ENCODE measurements around the gene CRABP2. TPM values are rescaled to one million over a fixed set of nuclear protein-coding genes. Genes with fewer than 3 reads are reported as not detected.
A peak's percentile ranks its signal among the peaks of the same experiment; 100 is the strongest.

CRABP2 gene
- total and polyA plus RNA-seq, 2 of the 13 experiments (the other 11 are each of a cell fraction or from before 2014, with no cell fraction given) = 0.40 to 0.60 TPM

- POLR2A ChIA-PET = interaction anchor here (1.0 to 2.5 kb wide), 8 partner anchors 13 to 170 kb away, joined by 3 to 22 read pairs (median 8); partner anchors contain the start of genes ISG20L2, METTL25B, NES and NTRK1
- in situ Hi-C loops (cut with HindIII; ENCODE audit: extremely low pct_ligation_motif_present, low pct_unique_long_range_greater_than_20kb) (loop anchor here (5.0 to 10.0 kb wide), 3 partner anchors 37 to 235 kb away; partner anchors contain the start of genes ISG20L2, LRRC71, METTL25B and NTRK1), intact Hi-C loops (cut with micrococcal nuclease; ENCODE audit: unreplicated experiment) (loop anchor here (1.0 kb wide), 3 partner anchors 16 to 200 kb away; no protein-coding TSS in a partner anchor)
- CTCF ChIA-PET (ENCODE audit: low intra/inter-chr PET ratio, low total read pairs) = interaction anchor here (0.7 to 4.7 kb wide), 8 partner anchors 12 to 200 kb away, joined by 3 to 119 read pairs (median 8); partner anchors contain the start of genes CRABP2, ISG20L2 and METTL25B
- BruUV-seq (replicated peaks) = no TSS peak
- no peaks in the 10 kb centered on the region for H3K79me2 ChIP-seq (ENCODE audit: insufficient read depth, low read length)
- TF ChIP-seq KLF12 (CRISPR knock-in tag; IDR thresholded peaks at IDR 0.05; ENCODE audit: borderline replicate concordance) (no peak), ZKSCAN8 (CRISPR knock-in tag; IDR thresholded peaks at IDR 0.05; ENCODE audit: borderline replicate concordance) (no peak), ZMYM3 (CRISPR knock-in tag; IDR thresholded peaks at IDR 0.05) (peak; percentile 80), AHR (CRISPR knock-in tag; IDR thresholded peaks at IDR 0.05) (no peak), PHB2 (IDR thresholded peaks at IDR 0.05; ENCODE audit: partially characterized antibody) (no peak), ZNF615 (CRISPR knock-in tag; IDR thresholded peaks at IDR 0.05; ENCODE audit: borderline replicate concordance) (no peak)
- FAIRE-seq = no peak
- H3K9ac ChIP-seq (ENCODE audit: insufficient read depth, low read depth, low read length) = no peak overlapping the region
- H3K27me3 ChIP-seq (ENCODE audit: control insufficient read depth in 1 of 2, insufficient read depth in 2 of 2, low read length in 2 of 2) = peaks cover 14 to 46% of the 10 kb centered on the region in 2 experiments; a peak in 4 of 5 replicates
- ATAC-seq = no peak
- peak overlapping the region in 1 of 3 experiments; percentile 65; a peak in 1 of 6 replicates for H3K4me3 ChIP-seq (replicated peaks in 1 of 3; ENCODE audit: insufficient read depth in 1 of 3, low read depth in 2 of 3, low read length in 3 of 3)
- 32% methylated on average over 10 of the region's 10 CpGs for WGBS (ENCODE audit: low lambda C conversion rate)
- no peak overlapping the region for H2AFZ ChIP-seq (ENCODE audit: low read length)
- no peak overlapping the region for H3K27ac ChIP-seq (ENCODE audit: extremely low read length, insufficient read depth, low read length)
- H3K4me1 ChIP-seq (ENCODE audit: insufficient read depth, low read length) = peaks cover 40% of the 10 kb centered on the region
- peak overlapping the region; percentile 98 for H3K4me2 ChIP-seq (ENCODE audit: low read depth, low read length)
- H4K20me1 ChIP-seq (ENCODE audit: insufficient read depth, low read length) = no peaks in the 10 kb centered on the region
- no peaks in the 10 kb centered on the region for H3K9me3 ChIP-seq (ENCODE audit: low read length)
- no peak for DNase-seq (ENCODE audit: low spot score)
- no peaks in the 10 kb centered on the region for H3K36me3 ChIP-seq (replicated peaks in 1 of 2; ENCODE audit: control insufficient read depth in 1 of 2, insufficient read depth in 2 of 2, low read length in 2 of 2)
Observed at GRCh38 chr1:156689953-156690674, 15.3 kb downstream of the CRABP2 start.
